Uterus (tissue), 2 donors: ENCODE data around the gene ZCCHC14.
"Not testable (repeated sequence)": the region's sequence is repeated elsewhere in the genome, so short reads cannot be mapped to it uniquely, and the experiment has no call there.

Experiments
- CTCF ChIP-seq, 4 experiments: fragments of 200-600 bp in 2 of 4; fragments of 450-650 bp in 2 of 4; sonication (generic) in 2 of 4; IDR thresholded peaks; one replicate each; pipeline ENCODE4 v1.5.1; 2016 to 2019; ENCODE audit warnings: antibody characterized with exemption in 4 of 4, mild to moderate bottlenecking in 2 of 4, moderate library complexity in 1 of 4
- POLR2A ChIP-seq, 2 donors: fragments of 450-650 bp; IDR thresholded peaks; one replicate each; pipeline ENCODE4 v1.6.1; 2016; ENCODE audit warnings: antibody characterized with exemption in 2 of 2, mild to moderate bottlenecking in 1 of 2, moderate library complexity in 1 of 2

GRCh38 chr16:87379312-87379752 is 113.5 kb downstream of the ZCCHC14 start:
- not testable (repeated sequence) for TF ChIP-seq CTCF, POLR2A (IDR thresholded peaks at IDR 0.05)
